ENCODE measurements around the gene RRAGB.
"Not testable (repeated sequence)": the region's sequence is repeated elsewhere in the genome, so short reads cannot be mapped to it uniquely, and the experiment has no call there.

RRAGB gene, protein sequence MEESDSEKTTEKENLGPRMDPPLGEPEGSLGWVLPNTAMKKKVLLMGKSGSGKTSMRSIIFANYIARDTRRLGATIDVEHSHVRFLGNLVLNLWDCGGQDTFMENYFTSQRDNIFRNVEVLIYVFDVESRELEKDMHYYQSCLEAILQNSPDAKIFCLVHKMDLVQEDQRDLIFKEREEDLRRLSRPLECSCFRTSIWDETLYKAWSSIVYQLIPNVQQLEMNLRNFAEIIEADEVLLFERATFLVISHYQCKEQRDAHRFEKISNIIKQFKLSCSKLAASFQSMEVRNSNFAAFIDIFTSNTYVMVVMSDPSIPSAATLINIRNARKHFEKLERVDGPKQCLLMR

DNA sequence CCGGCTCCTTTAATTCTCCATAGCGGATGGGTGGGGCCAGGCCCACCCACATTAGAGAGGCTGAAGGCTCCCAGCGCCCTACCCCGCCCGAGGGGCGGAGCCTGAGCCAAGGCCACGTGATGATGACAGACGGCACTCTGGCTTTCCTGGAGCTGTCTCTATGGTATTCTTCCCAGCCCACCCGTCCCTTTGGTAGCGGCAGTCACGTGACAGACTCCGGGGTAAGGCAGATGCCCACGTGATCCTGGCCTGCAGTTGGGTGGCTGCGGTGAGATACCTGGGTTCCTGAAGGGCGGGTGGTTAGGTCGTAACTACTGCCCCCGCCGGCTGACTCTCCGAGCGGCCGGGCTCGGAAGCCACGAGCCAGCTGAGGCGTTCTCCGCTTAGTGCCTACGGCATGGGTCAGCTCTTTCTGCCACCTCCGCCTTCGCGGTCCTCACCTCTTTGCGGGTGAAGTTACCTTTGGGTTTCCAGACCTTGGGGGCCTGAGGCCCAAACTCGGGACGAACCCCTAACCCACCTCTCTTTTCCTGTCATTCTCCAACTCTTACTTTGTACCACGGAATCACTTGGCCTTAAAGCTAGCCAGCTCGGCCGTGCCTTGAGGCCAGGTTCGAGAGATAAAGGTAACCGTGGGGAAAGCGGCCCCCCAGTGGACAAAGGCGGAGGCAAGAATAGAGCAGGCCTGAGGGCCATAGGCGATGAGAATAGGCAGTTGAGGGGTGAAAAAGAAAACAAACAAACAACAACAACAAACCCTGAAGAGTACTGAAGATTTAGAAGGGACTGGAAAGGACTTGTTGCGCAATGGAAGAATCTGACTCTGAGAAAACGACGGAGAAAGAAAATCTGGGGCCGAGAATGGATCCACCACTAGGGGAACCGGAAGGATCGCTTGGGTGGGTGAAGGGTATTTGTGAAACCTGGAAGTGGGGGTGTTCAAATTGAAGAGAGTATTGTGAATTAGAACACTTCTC lies at the start of gene RRAGB:
TSS of gene RRAGB (plus strand) at position 229 of the 977 bp plus-strand sequence. CDS start at position 808, 579 bp downstream.
- peak; percentile 97 for DNase-seq

DNA sequence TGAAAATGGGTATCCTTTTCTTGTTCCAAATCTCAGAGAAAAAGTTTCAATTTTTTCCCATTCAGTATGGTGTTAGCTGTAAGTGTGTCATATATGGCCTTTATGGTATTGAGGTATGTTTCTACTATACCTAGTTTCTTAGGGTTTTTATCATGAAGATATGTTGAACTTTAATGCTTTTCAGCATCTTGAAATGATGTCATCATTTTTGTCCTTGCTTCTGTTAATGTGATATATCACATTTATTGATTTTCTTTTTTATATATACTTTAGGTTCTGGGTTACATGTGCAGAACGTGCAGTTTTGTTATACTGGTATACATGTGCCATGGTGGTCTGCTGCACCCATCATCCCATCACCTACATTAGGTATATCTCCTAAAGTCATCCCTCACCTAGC lies 49.5 kb upstream of the RRAGB start:
- no peak for DNase-seq

DNA sequence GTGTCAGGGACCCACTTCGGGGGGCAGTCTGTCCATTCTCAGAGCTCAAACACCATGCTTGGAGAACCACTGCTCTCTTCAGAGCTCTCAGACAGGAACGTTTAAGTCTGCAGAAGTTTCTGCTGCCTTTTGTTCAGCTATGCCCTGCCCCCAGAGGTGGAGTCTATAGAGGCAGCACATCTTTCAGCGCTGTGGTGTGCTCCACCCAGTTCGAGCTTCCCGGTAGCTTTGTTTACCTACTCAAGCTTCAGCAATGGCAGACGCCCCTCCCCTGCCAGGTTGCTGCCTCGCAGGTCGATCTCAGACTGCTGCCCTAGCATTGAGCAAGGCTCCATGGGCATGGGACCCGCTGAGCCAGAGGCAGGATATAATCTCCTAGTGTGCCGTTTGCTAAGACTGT lies 29.0 kb upstream of the RRAGB start:
- not testable (repeated sequence) for DNase-seq

DNA sequence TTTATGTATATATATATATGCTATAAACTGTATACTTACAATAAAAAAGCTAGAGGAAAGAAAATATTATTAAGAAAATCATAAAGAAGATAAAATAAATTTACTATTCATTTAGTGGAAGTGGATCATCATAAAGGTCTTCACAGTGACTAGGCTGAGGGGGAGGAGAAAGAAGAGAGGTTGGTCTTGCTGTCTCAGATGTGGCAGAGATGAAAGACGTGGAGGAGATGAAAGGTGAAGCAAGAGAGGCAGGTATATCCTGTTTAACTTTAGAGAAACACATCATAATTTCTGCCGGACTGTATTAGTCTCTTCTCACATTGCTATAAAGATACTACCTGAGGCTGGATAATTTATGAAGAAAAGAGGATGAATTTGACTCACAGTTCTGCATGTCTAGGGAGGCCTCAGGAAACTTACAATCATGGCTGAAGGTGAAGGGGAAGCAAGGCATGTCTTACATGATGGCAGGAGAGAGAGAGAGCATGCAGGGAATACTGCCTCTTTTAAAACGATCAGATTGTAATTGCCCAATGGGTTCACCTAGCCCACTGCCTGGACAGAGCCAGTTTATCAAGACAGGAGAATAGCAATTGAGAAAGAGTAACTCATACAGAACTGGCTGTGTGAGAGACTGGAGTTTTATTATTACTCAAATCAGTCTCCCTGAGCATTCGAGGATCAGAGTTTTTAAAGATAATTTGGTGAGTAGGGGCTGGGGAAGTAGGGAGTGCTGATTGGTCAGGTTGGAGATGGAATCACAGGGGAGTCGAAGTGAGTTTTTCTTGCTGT lies 22.1 kb upstream of the RRAGB start:
- no peak for DNase-seq

DNA sequence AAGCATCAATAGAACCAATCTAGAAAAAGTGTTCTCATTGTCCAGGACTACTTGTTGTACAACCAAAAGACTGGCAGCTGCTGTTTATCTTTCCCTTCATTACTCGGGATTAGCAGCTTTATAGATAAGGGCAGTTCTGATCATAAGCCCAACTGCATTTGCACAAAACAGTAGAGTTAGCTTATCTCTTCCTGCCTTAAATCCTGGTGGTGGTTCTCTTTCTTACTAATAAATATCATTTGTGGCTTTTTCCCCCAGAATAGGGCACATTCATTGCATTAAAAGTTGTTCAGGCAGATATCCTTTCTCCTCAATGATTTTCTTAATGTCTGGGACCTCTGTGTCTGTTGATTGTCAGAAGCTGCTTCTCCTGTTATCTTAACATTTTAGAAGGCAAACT lies 20.2 kb upstream of the RRAGB start:
- no peak for DNase-seq

DNA sequence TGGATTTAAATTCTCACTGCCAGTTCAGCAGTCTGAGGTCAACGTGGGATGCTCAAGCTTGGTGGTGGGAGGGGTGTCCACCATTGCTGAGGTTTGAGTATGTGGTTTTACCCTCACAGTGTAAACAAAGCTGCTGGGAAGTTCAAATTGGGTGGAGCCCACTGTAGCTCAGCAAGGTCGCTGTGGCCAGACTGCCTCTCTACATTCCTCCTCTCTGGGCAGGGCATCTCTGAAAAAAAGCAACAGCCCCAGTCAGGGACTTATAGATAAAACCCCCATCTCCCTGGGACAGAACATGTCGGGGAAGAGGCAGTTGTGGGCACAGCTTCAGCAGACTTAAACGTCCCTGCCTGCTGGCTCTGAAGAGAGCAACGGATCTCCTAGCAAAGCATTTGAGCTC lies 14.9 kb upstream of the RRAGB start:
- DNase-seq: no peak

DNA sequence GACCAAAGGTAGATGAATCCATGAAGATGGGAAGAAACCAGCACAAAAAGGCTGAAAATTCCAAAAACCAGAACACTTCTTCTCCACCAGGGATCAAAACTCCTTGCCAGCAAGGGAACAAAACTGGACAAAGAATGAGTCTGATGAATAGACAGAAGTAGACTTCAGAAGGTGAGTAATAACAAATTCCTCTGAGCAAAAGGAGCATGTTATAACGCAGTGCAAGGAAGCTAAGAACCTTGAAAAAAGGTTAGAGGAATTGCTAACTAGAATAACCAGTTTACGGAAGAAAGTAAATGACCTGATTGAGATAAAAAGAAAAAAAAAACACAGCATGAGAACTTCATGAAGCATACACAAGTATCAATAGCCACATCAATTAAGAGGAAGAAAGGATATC lies 14.1 kb upstream of the RRAGB start:
- DNase-seq: not testable (repeated sequence)

DNA sequence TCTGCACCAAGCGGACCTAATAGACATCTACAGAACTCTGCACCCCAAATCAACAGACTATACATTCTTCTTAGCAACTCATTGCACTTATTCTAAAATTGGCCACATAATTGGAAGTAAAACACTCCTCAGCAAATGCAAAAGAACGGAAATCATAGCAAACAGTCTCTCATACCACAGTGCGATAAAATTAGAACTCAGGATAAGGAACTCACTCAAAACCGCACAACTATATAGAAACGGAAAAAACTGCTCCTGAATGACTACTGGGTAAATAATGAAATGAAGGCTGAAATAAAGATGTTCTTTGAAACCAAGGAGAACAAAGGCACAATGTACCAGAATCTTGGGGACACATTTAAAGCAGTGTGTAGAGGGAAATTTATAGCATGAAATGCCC lies 12.5 kb upstream of the RRAGB start:
- DNase-seq: not testable (repeated sequence)

DNA sequence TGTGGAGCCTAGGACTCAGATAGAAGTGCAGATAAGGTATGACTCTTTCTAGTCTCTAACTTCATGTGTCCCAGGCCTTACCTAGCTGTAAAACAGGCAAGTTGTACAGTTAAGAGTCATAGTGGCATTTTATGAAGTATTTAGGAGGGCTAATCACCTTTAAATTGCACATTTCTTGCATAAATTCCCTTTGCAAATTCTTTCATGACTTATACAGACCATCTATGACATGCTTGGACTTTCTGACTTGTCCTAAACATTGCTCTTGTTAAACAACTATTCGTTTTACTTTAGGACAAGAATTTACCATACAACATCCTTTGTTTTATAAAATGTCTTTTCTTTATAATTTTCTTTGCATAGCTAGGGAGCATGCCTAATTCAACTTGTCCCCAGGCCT lies 7.8 kb upstream of the RRAGB start:
- DNase-seq: no peak

DNA sequence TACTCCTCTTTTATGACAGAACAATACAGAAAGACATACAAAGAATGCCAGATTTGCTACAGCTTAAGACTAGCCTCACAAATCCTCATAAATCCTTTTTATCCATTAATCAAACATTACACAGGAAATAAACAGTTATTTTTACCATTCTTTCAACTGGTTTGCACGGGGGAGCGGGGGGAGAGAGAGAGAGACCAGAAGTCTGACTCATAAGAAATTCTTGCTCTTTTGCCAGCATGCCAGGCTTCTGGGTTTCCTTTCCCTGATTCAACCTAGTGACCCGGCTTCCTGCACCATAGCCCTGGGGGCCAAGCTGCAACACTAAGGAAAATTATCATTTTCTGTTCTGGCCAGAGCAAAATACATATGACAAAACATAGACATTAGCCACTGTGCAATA lies 6.8 kb upstream of the RRAGB start:
- DNase-seq: no peak

DNA sequence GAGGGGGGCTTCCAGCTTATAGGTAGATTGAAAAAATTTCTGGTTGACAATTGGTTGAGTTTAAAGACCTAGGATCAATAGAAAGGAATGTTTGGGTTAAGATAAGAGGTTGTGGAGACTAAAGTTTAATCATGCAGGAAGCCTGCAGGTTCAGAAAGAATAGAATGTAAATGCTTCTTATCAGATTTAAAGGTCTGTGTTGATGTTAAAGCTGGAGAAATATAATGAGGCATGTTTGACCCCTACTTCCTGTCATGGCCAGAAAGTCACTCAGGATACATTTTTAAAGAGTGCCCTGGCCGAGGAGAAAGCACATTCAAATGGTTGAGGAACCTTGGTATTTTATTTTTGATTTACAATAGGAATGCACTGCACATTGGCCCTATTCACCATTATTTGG lies 3.9 kb upstream of the RRAGB start:
- DNase-seq: no peak

DNA sequence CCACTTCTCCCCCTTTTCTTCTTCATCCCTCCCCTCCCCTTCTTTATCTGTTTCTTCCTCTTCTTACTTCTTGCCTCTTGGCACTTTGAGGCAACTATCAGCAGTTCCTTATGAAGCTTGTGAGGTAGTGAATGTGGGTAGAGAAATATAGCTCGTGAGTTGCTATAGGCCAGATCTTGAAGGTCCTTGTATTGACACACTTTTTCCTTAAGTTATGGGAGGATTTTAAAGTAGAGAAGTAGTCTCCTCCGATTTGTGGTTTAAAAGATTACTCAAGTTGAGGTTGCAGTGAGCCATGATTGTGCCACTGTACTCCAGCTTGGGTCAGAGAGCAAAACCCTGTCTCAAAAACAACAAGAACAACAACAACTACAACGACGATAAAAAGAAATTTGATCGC lies 3.4 kb upstream of the RRAGB start:
- DNase-seq: no peak

DNA sequence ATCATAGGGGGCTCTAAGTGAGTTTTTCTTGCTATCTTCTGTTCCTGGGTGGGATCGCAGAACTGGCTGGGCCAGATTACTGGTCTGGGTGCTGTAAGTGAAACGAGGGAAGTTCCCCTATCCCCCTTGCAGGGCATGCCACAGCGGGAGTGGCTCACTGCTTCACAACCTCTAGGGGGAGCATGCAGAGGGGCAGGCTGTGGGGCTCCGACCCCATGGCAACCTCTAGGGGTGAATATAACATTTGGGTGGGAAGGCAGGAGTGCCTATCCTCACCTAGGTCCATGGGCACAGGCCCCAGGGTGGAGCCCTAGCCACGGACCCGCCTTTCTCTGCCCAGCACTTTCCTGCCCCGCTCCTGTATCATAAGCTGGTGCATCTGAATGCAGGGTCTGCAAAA lies 1.7 kb upstream of the RRAGB start:
- peak; percentile 41 for DNase-seq

DNA sequence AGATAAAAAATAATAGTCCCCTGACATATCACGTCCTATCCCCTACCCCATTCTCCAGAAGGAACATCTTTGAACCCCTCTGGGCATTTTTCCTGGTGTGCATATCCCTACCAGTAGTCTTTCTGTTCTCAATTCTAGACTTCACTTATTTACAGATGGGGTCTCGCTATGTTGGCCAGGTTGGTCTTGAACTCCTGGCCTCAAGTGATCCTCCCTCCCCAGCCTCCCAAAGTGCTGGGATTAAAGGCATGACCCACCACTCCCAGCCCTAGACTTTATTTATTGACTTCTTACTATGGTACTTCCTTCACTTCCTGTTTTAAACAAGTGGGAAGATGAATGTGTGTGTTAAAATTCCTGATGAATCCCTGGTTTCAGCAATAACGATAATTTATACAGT lies 612 bp upstream of the RRAGB start:
- DNase-seq: no peak

DNA sequence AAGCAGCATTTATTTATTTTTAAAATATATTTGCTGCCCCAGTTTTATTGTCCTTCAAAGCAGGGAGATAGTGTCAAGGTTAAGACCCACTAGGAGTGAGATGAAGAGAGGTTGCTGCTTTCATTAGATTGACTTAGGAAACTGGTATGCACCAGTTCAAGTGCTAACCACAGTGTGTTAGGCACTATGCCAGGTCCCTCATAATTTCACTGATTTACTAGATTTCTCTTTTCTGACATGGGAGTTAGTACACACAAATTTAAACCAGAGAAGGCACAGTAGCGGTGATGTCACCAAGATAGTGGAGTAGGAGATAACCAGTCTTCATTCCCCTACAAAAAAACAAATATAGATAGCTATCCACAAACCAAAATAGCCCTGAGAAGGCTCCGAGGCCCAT lies 14.3 kb downstream of the RRAGB start:
- no peak for DNase-seq

DNA sequence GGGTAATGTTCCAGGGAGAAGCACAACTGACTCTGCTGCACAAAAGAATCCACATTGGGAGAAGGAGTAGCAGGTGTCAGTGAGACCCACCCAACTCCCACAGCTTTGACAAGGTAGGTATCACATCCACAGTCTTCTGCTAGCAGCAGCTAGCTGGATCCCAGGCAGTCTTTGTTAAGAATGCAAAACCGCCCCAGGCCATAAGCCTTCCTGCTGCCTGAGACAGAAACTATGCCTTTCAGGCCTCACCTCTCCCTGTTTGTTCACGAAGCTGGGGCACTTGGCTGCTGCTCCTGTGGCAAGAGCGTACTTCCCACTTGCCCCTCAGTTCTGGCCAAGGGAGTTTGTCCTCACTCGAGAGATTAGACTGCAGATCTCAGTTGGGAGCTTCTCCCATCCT lies 21.4 kb downstream of the RRAGB start:
- peak; percentile 69 for DNase-seq

DNA sequence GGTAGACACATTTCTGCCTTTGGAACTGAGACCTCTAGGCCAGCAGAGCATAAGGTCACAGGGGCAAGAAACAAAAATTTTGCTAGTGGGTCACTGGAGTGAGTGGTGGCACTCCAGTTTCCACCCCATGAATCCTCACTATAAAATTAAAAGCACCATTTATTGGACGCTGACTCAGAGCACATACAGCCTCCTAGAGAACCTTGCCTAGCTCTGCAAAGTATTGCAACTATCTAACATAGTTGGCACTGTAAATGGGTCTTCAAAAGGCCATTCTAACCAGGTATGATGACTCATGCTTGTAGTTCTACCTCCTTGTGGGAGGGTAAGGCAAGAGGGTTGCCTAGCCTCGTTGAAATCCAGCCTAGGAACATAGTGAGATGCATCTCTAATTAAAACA lies 25.1 kb downstream of the RRAGB start:
- DNase-seq: no peak

DNA sequence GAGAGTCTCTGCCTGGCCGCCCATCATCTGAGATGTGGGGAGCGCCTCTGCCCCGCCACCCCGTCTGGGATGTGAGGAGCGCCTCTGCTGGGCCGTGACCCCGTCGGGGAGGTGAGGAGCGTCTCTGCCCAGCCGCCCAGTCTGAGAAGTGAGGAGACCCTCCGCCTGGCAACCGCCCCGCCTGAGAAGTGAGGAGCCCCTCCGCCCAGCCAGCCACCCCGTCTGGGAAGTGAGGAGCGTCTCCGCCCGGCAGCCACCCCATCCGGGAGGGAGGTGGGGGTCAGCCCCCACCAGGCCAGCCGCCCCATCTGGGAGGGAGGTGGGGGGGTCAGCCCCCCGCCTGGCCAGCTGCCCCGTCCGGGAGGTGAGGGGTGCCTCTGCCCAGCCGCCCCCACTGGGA lies 30.9 kb downstream of the RRAGB start:
- DNase-seq: not testable (repeated sequence)

DNA sequence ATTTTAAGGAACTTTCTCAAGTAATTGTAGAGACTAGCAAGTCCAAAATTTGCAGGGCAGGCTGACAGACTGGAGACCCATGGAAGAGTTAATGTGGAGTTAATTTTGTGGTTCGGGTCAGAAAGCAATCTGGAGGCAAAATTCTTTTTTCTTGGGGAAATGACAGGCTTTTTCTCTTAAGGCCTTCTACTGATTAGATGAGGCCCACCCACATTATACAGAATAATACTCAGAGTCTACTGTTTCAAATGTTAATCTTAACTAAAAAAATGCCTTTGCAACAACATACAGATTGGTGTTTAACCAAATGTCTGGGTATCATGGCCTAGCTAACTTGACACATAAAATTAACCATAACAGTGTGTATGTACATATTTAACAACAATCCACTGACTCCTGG lies 32.7 kb downstream of the RRAGB start:
- no peak for DNase-seq

DNA sequence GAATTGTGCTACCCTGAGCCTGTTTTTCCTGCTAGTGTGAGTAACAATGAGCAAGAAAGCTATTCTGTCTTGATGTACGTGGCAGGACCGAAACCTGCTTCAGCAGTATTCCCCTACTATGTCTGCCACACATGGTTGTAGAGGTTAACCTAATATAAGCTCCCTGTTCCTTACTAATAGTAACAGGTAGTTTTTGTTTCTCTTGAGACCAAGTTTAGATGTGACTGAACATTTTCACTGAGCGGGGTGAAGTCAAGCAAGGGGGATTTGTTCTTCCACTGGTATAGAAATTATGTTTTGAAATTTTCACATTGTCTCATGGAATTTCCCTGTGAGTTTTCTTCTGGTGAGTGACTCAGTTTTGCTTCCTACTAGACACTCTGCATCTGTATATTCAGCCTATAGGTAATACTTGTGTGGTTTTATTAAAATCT lies 37.3 kb downstream of the RRAGB start:
- no peak for DNase-seq

DNA sequence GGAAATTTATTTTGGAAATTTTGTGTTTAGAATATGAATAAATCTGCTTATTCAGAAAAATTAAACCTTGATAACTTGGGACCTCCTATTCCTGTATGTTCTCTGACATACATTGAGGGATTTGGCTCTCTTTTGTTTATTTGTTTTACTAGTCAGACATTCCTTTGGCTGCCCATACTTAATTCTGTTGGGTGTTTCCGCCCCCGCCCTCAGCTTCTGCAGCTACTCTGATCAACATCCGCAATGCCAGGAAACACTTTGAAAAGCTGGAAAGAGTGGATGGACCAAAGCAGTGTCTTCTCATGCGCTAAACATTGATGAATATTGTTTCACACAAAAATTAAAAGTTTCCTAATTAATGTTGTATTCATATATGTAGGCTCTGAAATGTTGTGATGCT lies 40.5 kb downstream of the RRAGB start:
- DNase-seq: no peak

DNA sequence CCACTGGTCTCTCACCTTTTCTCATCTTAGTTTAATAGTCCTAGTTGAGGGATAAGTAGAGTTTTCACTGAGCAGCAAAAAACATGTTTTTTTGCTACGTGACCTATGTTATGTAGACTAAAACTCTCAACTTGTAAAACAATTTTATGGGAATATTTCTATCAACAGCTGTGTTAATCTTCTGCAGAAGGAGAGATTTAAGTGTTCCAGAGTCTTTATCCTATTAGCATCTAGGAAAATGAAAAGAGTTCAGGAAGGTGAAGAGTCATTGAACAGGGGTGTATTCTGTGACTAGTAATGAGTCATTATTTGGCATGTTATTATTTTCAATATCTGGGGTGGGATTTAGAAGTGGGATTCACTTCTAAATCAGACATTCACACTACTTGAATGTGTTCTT lies 41.9 kb downstream of the RRAGB start:
- DNase-seq: no peak

DNA sequence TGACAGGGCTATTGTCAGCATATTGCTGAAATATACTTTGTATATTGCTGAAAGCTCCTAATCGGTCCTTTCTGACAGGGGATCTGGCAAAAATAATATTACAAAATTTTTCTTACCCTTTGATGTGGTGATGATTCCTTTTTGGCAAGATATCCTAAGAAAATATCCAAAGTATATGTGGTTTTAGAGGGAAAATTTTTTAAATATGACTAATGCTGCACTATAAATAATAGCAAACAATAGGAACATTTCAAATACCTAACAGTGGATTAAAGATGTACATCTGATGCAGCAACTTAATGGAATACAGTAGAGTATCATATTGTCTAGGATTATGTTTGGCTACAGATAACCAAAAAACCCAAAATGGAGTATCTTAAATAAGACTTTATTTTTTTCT lies 49.6 kb downstream of the RRAGB start:
- DNase-seq: no peak
